Fibroblast of skin of right biceps (primary cell): ENCODE results near the gene TSPAN18.

Source experiments
- DNase-seq: peaks from one replicate; pipeline ENCODE4 v3.0.0-alpha.2; 2013

TSPAN18 gene

DNA sequence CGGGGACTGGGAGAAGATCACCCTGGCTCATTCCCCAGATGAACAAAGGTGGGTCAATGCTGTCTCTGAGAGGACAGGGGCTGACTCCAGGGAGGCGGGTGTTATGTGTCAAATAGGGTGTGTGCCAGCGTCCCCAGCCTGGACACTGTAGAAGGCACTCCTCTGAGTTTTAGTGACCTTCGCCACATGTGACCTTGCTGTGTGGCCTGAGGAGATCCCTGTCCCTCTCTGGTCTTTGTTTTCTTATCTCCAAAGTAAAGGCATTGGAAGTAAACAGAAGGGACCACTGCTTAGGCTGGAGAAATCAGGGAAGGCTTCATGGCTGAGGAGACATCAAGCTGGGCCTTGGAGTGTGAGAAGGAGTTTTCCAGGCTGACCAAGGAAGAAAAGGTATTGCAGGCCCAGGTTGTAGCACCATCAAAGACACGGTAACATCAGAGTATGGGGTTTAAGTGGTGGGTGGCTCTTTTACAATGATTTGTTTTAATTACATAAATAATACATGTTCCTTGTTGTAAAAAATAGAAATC, 149.5 kb downstream of the TSPAN18 start:
- no peak for DNase-seq

DNA sequence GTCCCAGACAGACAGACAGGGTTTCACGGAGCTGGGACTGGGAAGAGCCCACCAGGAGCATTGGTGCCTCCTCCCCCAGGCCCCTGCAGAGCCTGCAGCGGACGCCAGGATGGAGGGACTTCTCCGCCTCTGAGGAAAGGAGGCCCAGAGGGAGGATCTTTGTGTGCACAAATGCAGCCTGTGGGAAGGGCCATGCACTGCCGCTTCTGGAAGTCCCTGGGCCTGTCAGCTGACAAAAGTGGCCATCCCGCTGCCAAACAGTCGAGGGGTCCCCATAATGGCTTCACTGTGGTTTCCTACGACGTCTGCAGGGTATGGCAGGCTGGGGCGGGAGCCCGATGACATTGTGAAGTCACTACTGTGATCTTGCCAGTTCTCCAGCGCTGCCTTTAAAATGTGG, 150.1 kb downstream of the TSPAN18 start:
- peak; percentile 45 for DNase-seq

DNA sequence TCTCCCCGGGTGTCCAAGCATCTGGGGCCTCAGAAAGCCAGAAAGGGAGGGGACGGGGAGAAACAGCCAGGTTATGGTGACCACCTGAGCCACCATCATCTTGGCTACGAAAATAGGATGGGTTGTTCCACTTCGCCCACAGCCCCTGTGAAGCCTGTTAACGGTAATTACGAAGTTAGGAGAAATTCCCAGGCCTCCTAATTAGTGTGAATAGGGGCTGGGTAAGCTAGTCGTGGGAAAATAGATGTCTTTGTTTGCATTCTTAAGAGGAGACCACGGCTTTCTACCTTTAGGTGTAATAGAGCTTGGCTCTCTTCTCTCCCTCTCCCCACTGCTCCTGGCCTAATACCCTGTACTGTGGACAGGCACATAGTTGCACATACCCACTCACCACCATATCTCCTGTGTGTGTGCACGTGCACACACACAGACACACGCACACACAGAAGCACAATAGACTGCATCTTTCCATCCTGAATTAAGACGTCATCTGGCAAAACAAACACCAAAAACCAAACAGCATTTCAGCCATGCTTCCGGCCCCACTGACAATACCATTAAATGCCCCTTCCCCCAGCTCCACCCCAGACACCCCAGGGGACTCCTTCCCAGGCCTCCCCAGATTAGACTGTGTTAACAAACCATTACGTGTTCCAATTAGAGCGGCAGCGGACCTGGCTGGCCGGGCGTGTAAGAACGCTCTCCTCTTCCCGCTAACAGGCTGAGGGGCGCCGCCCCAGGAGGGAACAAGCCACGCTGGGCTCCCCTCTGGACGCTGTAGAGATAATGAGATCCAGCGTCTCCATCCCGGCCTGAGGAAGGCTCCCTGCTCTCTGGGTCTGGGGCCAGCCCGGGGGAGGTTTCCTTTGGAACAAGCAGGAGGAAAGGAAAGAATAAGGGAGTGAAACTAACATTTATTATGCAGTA, 151.1 kb downstream of the TSPAN18 start:
- DNase-seq, result peak; percentile 82

DNA sequence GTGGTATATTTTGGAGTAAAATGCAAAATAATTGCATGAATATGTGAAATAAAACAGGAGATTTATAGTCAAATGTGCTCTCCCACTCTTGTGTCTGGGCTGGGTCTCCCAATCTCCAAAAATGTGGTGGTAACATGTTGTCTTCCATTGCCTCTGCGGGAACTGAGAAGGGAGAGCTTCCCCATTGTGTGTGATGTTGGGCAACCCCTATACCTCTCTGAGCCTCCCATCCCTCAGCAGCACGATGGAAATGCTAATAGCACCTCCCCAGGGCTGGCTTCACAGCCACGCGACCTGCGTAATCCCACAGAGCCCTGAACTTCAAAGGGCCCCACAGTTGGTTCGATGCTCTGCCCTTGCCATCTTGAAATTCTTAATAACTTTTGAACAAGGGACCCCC, 151.9 kb downstream of the TSPAN18 start:
- no peak for DNase-seq

DNA sequence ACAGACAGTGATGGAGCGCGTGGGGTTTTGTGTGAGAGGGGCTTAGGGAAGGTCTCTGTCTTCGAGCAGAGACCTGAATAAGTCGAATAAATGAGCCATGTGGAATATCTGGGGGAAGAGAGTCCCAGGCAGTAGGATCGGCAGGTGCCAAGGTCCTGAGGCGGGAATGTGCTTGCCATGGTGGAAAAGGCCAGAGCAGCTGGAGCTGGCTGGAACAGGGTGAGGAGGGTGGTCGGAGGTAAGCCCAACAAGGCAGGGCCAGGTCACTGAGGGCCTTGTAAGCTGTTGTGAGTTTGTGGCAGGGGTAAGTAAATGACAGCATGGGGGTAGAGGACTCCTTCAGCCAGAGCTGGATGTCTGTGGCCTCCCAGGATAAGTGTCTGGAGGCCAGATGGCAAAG, 152.7 kb downstream of the TSPAN18 start:
- DNase-seq, result no peak

DNA sequence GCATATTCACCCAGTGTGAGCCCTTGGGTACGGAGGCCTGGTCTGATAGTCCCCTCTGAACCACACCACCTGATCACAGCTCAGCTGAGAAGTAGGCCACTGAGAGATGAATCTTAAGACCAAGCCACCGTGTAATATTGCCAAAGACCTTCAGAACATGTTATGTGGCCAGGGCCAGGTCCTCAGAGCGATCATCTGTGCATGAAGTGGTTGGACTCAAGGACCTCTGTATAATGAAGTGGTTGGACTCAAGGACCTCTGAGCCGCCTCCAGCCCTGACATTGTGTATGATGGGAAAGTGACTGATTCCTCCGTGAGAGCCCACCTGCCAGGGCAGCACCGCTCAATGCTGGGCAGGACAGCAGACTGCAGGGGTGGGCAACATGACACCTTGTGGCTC, 153.7 kb downstream of the TSPAN18 start:
- no peak for DNase-seq

DNA sequence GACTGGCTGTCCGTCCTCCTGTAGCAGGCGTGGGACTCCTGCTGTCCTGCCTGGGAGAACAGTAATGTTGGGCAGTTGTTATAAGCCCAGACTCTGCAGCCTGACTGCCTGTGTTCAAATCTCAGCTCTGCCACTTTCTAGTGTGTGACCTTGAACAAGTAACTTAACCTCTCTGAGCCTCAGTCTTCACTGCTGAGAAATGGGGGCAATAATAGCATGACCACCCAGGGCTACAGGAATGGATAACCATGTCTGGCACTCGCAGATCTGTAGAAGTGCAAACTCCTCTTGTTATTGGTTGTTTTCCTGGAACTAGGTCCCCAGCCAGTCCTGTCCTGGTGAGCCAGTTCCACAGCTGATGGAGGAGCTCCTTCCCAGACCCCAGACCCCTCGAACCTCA, 154.2 kb downstream of the TSPAN18 start:
- DNase-seq, result no peak

DNA sequence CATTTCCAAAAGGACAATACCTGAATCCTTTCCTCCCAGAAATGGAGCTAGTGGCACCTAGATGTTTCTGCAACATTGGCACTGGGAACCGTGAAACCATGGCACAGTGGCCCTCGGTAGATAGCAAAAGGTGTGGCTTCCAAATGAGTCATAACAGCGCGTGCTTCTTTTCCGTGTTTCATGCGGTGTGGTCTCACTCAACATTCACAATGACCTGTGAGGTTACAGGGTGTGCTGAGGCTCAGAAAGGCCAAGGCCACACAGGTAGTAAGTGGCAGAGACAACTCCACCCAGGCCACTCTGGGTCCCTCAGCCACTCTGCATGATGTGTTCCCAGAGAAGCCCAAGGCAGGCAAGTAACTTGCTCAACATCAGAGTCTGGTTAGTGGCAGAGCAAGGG, 156.5 kb downstream of the TSPAN18 start:
- no peak for DNase-seq

DNA sequence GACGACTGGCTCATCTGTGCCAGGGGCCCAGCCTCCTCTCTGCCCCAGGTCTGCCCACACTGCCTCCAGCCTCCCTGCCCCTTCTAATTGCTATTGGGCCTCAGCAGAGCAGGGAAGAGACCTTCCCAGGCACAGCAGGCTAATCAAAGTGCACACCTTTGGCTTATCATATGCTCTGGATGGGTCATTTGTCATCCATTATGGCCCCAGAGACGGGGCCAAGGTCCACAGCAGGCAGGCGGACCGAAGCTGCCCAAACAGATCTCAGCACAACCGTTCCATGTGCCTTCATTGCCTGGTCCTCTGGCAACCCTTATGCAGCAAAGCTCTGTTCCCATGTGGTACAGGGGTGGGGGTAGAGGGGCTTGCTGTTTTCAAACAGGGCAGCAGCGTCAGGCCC, 157.3 kb downstream of the TSPAN18 start:
- no peak for DNase-seq

DNA sequence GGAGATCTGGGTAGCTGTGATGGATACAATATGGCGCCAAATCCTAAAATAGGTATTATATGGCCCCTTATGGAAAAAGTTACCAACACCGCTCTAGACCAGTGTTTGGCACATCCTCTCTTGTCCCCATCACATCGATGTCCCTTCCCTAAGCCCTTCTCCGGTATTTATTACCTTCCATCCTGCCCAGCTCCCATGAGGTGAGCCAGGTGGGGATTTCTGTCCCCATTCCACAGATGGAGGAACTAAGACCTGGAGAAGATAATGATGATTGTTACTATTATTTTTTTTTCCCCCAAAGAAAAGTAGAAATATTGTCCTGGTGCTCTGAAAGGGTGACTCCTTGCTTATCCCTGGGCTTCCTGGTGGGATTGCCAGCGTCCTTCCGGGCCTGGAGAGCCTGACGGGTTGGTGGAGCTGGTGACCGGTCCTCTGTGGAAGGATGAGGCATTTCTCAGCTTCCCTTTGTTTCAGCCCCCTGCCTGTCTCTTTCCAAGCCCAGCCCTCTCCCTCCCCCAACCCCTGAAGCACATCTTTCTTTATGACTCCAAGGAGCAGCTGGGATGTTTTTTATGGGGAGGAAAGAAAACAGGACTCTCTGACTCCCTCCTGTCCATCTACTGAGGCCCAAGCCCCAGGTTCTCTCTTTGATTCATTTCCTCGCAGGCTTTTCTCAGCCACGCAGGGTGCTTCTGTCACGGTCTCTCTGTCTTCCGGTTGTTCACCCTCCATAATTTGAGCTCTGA, 158.5 kb downstream of the TSPAN18 start:
- DNase-seq, result peak; percentile 55

DNA sequence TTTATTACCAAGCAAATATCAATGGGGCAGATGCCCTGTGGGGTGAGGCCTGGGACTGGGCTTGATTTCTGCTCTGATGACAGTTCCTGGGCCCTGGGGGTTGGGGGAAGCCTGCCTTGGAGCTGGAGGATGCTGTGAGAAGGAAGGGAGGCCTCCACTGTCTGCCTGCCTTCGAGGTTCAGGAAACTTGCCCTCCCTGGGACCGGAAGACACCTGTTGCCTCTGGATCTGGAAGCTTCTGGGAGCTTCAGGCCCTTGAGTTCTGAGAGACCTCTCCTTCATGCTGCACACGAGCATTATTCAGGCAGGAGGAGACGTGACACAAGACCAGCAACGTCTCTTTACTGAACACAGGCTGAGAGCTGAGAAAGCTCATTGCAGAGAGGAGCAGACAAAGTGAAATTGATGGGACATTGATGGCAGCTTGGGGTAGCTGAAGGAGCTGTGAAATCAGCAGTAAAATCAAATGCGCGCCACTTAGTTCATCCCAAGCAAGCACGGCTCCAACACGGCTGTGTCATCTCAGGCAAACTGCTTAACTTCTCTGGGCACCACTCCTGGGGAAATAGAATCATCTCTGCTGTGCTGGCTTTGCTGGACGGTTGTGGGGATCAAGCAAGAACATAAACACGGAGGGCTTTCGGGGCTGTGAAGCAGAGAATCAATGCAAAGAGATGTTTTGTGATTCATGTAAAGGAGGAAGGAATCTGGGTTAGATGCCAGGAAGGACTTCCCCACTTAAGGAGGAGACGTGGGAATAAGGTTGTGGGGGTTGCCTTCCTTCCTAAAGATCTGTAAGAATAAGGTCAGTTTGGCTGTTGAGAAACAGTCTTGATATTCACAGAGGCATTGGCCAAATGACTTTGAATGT, 159.4 kb downstream of the TSPAN18 start:
- peak; percentile 83 for DNase-seq

DNA sequence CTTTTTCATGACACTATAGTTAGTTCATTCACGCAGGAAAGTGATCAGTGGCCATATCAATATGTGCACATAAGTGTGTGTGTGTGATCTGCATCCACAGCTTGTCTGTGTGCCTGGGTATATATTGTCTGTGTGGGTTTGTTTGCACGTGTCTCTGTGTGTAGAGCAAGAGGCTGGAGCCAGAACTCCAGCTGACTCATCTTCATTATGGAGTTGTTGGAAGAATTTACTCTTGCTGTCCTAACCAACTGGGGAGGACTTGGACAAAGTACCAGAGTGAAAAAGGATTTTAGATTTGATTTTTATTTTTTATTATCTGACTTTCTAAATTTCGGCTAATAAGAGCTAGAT, 160.0 kb downstream of the TSPAN18 start:
- peak; percentile 88 for DNase-seq

DNA sequence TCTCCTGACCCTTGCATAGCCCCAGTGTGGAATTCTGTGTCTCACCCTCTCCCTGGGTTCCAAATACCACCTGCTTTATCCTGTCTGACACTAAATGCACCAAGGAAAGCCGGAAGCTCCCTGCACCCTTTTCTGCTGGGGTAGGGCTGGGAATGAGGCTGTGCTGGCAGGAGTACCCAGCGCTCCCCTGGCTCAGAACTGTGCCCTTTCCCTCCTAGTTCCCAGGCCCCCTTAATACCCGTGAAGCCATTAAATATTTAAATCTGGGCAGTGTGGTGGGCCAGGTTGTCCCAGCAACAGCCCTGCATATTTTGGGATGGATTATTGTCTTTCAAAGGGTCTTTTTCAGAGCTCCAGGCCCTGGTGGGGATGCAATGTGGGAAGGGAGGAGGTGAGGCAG, 160.9 kb downstream of the TSPAN18 start:
- no peak for DNase-seq

DNA sequence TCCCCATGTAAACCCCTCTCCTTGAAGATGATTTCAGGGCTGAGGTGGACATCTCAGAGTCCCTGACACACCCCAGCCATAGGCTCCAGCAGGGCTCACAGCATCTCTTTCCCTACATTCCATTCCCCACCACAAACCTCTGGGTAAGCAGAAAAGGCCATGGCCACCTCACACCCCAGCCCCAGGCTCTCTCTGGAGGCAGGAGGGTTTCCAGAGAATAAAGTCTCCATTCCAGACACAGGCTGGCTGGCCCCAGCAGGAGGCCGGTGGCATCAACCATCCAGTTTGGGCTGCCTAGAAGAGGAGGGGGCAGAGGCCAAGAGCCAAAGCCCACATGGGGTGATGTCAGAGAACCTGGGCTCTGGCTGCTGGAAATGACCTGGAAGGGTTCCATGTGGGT, 162.5 kb downstream of the TSPAN18 start:
- peak; percentile 66 for DNase-seq

DNA sequence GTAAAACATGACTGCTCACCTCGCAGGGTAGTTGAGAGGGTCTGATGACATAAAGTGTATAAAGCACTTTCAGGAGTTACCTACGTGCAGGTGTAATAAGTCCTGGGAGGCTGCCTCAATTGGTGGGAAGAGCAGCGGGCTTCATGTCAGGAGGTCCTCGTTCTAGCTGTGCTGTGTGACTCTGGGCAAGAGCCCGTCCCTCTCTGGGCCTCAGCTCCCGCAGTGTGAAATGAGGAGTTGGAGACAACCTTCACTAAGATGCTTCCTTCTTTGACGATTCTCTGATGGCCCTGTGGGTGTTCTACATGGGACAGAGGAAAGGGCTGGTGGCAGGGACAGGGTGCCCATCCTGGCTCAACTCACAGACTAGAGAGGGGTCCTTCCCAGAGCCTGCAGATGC, 166.1 kb downstream of the TSPAN18 start:
- no peak for DNase-seq

DNA sequence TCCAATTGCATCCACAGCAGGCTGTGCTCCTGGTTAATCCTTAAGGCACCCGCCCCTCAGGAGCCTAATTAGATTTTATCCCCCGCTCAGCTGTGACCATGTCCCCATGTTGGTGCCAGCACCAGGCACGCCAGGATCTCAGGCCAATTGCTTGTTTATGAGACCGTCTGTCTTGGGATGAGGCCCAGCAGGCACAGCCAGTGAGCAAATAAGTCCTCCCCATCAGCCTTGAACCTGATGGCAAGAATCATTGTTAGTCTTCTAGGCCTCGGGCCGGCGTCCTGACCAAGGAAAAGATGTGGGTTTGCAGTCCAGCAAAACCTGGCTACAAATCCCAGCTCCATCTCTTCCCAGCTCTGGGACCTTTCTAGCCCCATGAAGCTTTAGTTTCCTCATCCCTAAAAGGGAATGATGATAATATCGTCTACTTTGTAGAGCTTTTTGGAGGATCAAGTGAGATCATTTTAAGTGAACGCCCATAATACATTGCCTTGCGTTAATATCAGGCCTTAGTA, 166.6 kb downstream of the TSPAN18 start:
- no peak for DNase-seq

DNA sequence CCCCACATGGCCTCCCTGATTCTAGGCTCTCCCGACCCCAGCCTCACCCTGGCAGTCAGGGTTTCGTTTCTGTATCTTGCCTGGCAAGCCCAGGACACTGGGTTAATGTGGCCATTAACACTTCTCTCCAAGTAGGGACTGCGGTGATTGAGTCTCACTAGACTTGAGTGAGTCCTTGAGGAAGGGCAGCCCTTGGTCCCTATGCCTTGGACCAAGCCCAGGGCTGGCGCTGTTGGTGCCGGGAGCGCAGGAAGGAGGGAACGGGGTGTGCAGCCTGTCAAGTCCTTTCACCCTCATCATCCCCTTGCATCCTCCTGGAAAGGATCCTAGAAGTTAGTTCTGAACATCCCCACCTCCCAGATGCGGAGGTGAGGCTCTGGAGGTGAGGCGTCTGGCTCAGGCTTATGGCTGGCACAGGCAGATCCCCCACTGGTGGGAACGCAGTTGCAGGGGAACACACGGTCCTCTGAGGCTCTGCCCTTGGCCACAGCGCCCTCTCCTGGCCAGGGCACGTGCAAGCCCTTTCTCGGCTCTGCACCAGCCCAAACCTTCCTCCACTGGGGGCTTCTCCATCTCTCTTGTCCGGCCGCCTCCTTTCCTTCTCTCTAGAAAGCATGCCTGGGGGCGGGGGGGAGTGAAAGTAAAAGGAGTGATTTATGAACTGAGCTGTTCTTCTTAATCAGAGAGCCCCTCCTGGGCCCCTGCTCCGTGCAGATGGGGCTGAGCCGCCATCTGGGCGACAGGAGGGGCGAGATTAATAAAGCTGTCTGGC, 167.3 kb downstream of the TSPAN18 start:
- DNase-seq, result peak; percentile 71

DNA sequence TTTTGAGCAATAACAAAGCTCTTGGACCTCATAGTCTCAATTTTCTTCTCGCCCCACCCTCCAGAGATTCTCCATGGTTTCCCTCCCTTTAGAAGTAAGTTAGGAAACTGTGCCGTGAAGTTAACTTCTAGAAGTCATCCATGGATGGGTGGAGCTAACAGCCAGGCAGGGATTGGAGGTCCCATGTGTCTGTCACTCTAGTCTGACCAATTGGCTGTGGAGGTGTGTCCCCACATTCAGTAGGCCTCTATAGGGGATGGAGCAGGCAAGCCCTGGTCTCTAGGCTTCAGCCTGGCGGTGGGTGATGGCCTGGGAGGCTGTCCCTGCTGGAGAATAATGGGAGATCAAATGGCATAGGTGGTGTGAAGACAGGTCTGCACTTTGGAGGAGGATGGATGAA, 173.2 kb downstream of the TSPAN18 start:
- peak; percentile 83 for DNase-seq

DNA sequence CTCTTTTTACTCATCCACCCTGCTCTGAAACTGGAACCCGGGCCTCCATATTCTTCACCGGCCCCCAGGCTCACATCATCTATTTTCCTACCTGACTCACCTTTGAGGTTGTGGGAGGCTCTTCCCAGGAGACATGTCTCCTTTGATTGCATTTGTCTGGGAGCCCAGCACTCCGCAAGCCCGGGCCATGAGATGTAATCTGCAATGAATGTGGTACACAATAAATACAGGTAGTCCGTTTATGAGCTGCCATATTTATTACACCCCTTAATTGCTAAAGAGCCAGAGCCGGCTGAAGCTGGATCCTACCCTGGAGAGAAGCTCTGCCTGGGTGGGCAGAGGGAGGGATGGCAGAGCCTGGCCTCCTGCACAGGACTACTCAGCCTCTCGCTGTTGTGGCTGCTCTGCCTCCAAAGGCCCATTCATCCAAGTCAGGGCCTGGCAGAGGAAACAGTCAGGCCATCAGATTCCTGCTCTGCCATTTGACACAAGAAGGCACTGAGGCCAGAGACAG, 174.4 kb downstream of the TSPAN18 start:
- DNase-seq, result no peak

DNA sequence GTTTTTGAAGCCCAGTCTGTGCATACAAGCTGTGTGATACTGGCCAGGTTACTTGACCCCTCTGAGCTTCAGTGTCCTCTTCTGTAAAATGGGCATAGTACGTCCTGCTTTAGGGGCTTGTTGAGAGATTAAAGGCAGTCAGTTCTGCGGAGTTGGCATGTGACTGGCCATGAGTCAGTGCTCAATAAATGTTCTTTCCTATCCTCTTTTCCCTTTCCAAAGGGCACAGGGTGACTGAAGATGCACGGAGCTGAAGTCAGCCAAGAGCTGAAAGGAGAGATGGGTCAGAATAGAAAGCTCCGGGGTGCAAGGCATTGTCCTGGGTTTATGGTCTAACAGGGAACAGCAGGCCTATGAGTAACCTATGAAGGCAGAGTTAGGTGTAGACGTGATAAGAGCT, 175.0 kb downstream of the TSPAN18 start:
- no peak for DNase-seq

DNA sequence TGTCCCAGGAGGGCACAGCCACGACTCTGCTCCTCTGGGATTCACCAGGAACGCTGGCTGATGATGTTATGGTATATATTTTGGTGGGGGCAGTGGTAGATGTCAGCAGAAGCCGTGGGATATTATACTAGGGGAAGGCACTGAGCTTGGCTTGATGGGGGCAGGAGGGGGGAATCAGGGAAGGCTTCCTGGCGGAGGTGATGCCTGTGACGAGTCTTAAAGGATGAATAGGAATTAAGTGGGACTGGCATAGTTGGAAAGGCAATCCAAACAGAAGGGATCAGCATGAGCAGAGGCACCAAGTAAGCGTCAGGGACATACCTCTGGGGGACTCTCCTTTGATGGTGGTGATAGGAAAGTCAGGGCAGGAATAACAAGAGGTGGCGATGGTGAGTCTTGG, 176.3 kb downstream of the TSPAN18 start:
- DNase-seq, result no peak

DNA sequence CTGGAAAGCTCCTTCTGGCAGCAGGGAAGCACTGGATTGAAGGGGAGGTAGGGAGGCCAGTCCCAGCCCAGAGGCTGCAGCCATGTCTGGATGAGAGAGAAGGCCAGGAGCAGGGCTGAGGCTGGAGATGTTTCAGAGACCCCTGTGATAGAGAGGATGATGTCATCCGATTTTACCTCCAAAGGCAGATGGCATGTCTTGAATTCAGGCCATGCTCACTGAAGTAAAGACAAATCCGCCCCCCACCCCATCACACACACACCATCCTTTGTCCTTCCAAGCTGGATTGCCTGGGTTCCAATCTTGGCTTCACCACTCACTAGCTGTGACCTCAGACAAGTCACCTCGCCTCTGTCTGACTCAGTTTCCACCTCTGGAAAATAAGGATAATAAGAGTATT, 176.8 kb downstream of the TSPAN18 start:
- no peak for DNase-seq
